Fibroblast of peridontal ligament (primary cell): ENCODE data around the gene CHI3L1.
A peak's percentile ranks its signal among the peaks of the same experiment; 100 is the strongest.

ENCODE experiments used
- DNase-seq: peaks from one replicate; pipeline ENCODE4 v3.0.0-alpha.2; 2010; ENCODE audit errors: extremely low read depth

CHI3L1 gene

DNA sequence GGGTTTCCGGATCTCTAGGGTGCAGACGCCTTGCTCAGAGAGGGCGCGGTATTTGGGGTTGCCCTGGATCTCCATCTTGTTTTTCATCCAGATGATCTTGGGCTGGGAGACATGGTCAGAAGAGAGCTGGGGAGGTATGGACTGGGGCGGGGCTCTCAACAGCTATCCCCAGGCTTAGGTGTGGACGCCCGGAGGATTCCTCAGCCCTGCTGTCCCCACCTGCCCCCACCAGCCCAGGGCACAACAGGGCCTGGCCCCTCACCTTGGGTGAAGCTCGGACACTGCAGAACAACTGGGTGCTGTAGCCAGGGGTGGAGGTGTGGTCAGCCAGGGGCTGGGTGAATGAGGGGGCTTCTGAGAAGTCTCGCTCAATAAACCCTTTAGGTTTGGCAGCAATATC, 17.5 kb downstream of the CHI3L1 start:
- no peak for DNase-seq

GRCh38 chr1:203168256-203168786, 18.2 kb downstream of the CHI3L1 start:
- no peak for DNase-seq

DNA sequence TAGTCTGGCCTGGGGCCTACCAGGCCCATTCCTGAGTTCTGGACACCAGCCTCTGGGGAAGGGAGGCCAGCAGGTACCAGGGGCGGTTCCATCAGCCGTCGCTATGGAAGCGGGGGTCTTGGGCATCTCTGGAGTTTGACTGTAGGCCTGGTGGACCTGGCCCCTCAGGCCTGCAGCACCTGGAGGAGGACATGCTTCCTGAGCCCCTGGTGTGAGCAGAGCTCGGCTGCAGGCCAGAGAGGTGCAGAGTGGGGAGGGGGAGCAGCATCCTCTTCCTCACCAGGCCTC, 18.6 kb downstream of the CHI3L1 start:
- DNase-seq, result no peak

DNA sequence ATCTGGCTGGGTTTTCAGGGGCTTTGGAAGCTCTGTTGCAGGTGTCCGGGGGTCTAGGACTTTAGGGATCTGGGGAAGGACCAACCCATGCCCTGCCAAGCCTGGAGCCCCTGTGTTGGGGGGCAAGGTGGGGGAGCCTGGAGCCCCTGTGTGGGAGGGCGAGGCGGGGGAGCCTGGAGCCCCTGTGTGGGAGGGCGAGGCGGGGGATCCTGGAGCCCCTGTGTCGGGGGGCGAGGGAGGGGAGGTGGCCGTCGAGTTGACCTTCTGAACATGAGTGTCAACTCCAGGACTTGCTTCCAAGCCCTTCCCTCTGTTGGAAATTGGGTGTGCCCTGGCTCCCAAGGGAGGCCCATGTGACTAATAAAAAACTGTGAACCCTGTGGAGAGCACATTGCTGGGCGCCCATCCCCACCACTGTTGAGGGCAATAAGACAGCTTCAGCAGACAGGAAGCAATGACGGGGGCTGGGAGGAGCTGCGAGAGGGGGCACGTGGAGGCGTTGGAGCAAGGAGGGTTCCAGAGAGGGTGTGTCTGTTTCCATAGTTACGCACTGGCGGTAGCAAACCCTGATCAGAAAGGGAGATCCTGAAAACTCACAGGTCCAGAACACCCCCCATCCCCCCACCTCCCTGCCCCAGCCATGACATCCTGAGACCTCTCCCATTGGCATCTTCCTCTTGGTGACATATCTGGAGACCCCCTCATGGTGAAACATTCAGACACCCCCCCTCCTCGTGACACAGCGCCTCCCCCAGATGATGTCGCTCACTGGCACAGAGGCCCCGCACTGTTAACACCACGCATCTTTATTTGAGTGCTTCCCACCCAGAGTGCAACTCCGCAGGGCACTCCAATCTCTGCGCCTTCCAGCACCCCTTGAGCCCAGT, 19.2 kb downstream of the CHI3L1 start:
- no peak for DNase-seq

GRCh38 chr1:203166192-203166940, 20.1 kb downstream of the CHI3L1 start:
- DNase-seq, result no peak

DNA sequence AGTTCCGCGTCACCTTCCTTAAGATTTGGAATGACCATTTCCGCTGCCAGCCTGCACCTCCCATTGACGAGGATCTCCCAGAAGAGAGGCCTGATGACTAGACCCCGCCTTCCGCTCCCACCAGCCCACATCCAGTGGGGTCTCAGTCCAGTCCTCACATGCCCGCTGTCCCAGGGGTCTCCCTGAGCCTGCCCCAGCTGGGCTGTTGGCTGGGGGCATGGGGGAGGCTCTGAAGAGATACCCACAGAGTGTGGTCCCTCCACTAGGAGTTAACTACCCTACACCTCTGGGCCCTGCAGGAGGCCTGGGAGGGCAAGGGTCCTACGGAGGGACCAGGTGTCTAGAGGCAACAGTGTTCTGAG, 20.7 kb downstream of the CHI3L1 start:
- no peak for DNase-seq

DNA sequence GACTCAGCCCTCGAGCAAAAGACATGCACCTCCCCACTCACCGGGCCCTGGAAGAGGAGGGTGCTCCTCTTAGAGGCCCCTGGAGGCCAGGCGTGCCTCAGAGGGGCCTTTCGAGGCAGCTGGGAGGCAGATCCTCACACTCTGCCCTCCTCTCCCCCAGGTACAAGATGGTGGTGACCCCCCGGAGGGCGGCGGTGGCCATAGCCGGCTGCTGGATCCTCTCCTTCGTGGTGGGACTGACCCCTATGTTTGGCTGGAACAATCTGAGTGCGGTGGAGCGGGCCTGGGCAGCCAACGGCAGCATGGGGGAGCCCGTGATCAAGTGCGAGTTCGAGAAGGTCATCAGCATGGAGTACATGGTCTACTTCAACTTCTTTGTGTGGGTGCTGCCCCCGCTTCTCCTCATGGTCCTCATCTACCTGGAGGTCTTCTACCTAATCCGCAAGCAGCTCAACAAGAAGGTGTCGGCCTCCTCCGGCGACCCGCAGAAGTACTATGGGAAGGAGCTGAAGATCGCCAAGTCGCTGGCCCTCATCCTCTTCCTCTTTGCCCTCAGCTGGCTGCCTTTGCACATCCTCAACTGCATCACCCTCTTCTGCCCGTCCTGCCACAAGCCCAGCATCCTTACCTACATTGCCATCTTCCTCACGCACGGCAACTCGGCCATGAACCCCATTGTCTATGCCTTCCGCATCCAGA, 21.3 kb downstream of the CHI3L1 start:
- no peak for DNase-seq

GRCh38 chr1:203163891-203164635, 22.4 kb downstream of the CHI3L1 start:
- DNase-seq, result no peak

GRCh38 chr1:203162403-203162802, 24.1 kb downstream of the CHI3L1 start:
- no peak for DNase-seq

DNA sequence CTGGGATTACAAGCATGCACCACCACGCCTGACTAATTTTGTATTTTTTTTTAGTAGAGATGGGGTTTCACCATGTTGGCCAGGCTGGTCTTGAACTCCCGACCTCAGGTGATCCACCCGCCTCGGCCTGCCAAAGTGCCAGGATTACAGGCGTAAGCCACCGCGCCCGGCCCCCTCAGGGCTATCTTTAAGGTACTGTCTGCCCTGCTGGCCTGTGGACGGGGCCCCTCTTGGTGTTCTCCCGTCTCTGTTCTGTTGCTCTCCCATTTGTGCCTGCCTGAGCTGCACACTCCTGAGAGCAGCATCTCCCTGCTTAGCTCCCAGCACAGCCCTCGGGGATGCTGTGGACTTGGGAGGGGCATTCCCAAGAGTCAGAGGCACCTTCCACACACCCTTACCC, 24.8 kb downstream of the CHI3L1 start:
- no peak for DNase-seq

DNA sequence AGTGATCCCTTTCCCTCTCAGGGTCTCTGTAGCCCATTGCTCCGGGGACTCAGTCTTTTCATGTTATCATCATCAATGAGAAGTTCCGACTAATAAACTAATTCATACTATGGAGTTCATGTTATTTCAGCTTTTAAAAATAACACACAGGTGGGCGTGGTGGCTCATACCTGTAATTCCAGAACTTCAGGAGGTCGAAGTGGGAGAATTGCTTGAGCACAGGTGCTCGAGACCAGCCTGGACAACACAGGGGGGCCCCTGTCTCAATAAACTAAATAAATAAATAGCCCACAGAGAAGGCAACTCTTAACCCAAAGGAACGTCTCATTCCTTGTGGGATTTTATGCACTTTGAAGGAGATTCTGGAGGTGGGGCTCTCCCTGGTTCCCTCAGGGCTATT, 25.3 kb downstream of the CHI3L1 start:
- no peak for DNase-seq

DNA sequence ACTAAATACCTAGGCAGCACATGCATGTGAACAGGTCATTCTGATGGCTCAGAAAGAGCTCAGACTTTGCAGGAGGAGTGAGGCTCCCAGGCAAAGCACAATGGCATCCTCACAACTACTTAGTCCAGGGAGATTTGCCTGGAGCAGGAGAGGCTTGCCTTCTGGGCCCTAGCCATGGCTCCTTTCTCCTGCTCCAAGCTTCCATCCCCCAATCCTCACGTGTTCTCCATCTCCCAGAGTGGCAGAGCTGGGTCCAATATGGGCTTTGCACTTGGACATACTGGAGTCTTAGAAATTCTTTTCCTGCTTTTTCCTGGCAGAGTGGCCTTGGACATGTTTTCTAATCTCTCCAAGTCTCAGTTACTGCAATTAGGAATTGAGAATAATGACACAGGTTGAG, 26.7 kb downstream of the CHI3L1 start:
- no peak for DNase-seq

- DNase-seq, result no peak
Observed at GRCh38 chr1:203158960-203159665, 27.4 kb downstream of the CHI3L1 start.

- no peak for DNase-seq
Observed at GRCh38 chr1:203158423-203158822, 28.1 kb downstream of the CHI3L1 start.

DNA sequence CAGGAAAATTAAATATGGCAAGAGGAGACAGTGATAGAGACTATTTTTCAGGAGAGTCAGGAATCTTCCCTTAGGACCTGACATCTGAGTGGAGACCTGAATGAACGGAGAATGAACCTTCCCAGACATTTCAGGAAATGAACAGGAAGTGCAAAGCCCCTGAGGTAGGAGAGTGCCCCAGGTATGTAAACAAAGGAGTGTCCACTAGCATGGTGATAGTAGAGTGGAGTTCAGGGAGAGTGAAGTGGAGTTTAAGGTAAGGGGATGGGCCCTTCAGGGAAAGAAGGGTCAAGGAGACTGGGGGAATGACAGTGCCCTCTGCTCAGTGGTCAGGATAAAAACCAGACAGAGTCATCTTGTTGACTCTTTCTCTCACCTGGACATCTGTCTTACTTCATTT, 30.2 kb downstream of the CHI3L1 start:
- DNase-seq, result no peak

- DNase-seq, result no peak
Observed at GRCh38 chr1:203153989-203154821, 32.3 kb downstream of the CHI3L1 start.

DNA sequence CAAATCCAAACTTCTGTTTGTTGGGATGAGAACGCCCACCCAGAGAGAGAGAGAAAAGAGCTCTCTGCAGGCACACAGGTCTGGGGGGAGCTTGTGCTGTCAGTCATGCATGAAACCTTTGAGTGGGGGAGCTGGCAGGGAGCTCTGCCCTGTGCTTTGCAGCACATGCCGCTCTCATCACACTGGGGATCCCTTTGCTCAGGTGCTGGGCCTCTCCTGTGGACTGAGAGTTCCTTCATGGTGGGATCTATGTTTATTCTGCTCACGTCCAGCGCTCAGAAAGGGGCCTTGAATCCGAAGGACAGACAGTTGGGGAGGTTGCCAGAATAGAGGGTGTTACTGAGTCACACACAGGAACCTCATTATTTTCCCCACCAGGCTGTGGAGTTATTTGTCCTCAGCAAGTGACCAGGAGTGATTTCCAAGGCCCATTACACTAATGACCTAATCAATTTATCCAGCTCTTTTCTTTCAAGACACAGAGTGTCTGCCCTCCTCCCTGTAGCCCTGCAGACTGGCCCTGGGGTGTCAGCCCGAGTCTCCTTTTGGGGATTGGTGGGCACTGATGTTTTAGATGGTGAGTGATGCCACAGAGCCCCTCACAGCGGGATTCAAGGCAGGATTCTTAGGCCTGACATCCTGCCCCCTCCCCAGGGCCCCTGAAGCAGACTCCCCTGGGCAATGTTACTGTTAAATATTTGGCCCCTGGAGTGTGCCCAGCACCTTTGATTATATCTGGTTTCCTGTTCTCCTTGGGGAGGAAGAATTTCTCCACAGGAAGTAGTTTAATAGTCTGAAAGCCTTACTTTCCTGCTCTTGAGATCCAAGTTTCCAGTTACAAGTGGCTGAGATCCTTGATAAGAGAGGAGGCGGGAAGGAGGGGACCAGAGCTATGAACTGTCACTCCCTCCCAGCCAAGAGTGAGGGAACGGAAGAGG, 33.2 kb downstream of the CHI3L1 start:
- no peak for DNase-seq

GRCh38 chr1:203152158-203153034, 34.1 kb downstream of the CHI3L1 start:
- DNase-seq, result peak; percentile 10
